ENCODE results near the gene CDK2AP2. TPM values are rescaled to one million over a fixed set of nuclear protein-coding genes. Genes with fewer than 3 reads are reported as not detected.

CDK2AP2 gene
- total and polyA plus RNA-seq, 2 donors (not counting 3 experiments of a cell fraction or from before 2014, with no cell fraction given) = 81.2 to 143 TPM

GRCh38 chr11:67491276-67492068 is 16.5 kb downstream of the CDK2AP2 start:
- no peak overlapping the region for H3K9ac ChIP-seq (replicated peaks; ENCODE audit: extremely low read depth, insufficient read depth, low read length)
- dilution Hi-C loops (cut with MboI; ENCODE audit: extremely low pct_ligation_motif_present, low sequenced_read_pairs) (no loop called here), intact Hi-C loops (cut with micrococcal nuclease) (no loop called here)
- POLR2A ChIA-PET = no interaction called here
- no peak overlapping the region for H3K27ac ChIP-seq (ENCODE audit: insufficient read depth, low read depth, low read length)
- H3K36me3 ChIP-seq (ENCODE audit: control insufficient read depth in 2 of 2, extremely low read depth in 1 of 2, insufficient read depth in 2 of 2, low read length in 2 of 2) = peaks cover 0 to 9% of the 10 kb centered on the region in 2 experiments
- no peak for DNase-seq (ENCODE audit: low read depth, low spot score)
- TF ChIP-seq MAX (IDR thresholded peaks at IDR 0.05; ENCODE audit: insufficient read depth, insufficient read length) = no peak
- no peak for TF ChIP-seq MYC (IDR thresholded peaks at IDR 0.05; ENCODE audit: low read depth, low read length)
- TF ChIP-seq CTCF (IDR thresholded peaks at IDR 0.05; ENCODE audit: extremely low read depth in 1 of 2, insufficient read depth in 1 of 2, low read depth in 1 of 2, low read length in 2 of 2) = no peak
- no peak for TF ChIP-seq JUN (IDR thresholded peaks at IDR 0.05; ENCODE audit: borderline replicate concordance, insufficient read depth, insufficient read length, low read depth)
- CTCF ChIA-PET = interaction anchor here (1.2 to 2.6 kb wide), 2 partner anchors 90 to 134 kb away, joined by 3 to 10 read pairs; partner anchors contain the start of gene PPP1CA
- no TSS peak for BruUV-seq (replicated peaks)
- no peaks in the 10 kb centered on the region for H3K27me3 ChIP-seq (ENCODE audit: control insufficient read depth in 2 of 2, insufficient read depth in 2 of 2, low read length in 2 of 2)
- no peak overlapping the region for H3K4me3 ChIP-seq (replicated peaks in 1 of 3; ENCODE audit: insufficient read depth in 1 of 3, low read depth in 1 of 3, low read length in 3 of 3)
- no peaks in the 10 kb centered on the region for H3K9me3 ChIP-seq (replicated peaks; ENCODE audit: control insufficient read depth, insufficient read depth, low read length)
- H3K4me2 ChIP-seq (ENCODE audit: insufficient read depth, low read length) = no peak overlapping the region
- no peaks in the 10 kb centered on the region for H4K20me1 ChIP-seq (replicated peaks; ENCODE audit: control insufficient read depth, extremely low read depth, insufficient read depth, low read length)
- H3K79me2 ChIP-seq (ENCODE audit: control insufficient read depth, insufficient read depth, low read length) = no peaks in the 10 kb centered on the region
- H3K9me1 ChIP-seq (replicated peaks; ENCODE audit: control insufficient read depth, extremely low read depth, insufficient read depth, low read length) = no peaks in the 10 kb centered on the region
- H2AFZ ChIP-seq (ENCODE audit: low read depth, low read length) = no peak overlapping the region
- no peaks in the 10 kb centered on the region for H3K4me1 ChIP-seq (ENCODE audit: control insufficient read depth, extremely low read depth, insufficient read depth, low read length)
- FAIRE-seq = no peak

Data from endothelial cell of umbilical vein (primary cell).